GM06990 (cell line): ENCODE data around the gene RPTOR.

ENCODE experiments used
- DNase-seq: peaks from one replicate; pipeline ENCODE4 v3.0.0-alpha.2; 2011; ENCODE audit not compliant: insufficient read length; ENCODE audit errors: extremely low read depth
- H3K27me3 ChIP-seq: replicated peaks from 2 replicates; pipeline ENCODE4 v1.6.0; 2011; ENCODE audit warnings: low read length; ENCODE audit not compliant: control insufficient read depth, insufficient read depth
- H3K36me3 ChIP-seq: 2 replicates; pipeline ENCODE4 v1.5.1; 2011; ENCODE audit warnings: low read length; ENCODE audit not compliant: control insufficient read depth, insufficient read depth
- H3K4me3 ChIP-seq: replicated peaks from 2 replicates; pipeline ENCODE4 v1.5.1; 2011; ENCODE audit warnings: low read depth, mild to moderate bottlenecking, control low read depth, low read length
- TF ChIP-seq, protein P1 (sequence below): IDR thresholded peaks from 2 replicates; pipeline ENCODE4 v1.5.1; 2011; ENCODE audit warnings: low read length, control low read depth, mild to moderate bottlenecking, inconsistent platforms; ENCODE audit not compliant: insufficient read depth, poor library complexity, severe bottlenecking

The RPTOR gene

DNA sequence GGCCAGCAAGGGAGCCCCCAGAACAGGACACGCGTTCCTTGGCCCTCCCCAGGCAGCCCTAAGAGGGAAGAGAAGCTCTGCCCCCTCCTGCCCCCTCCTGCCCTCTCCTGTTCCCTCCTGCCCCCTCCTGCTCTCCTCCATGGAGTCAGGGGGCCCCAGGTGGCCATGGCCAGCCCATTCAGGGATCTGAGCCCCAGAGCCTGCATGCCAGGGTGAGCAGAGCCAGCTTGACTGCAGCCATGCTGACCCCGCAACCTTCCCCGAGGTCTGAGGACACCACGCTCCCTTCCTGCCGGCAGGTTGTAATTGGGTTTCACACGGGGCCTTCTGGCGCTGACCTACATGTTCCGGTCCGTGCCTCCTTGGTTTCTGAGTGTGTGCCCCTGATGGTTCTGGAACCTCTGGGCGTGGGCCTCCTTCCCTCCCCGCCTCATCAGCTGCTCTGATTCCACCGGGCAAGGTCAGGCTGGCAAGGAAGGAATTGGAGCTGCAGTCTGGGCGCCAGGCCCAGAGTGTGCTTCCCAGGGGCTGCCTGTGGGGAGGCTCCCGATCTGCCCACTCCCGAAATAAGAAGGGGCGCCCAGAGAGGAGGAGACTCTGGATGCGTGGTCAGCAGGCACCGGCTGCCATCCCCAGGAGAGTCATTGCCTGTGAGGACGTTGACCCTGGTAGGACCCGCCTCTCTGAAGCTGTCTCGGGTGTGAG is 44.5 kb upstream of the RPTOR start:
- DNase-seq, result no peak
- peaks cover 2% of the 10 kb centered on the region for H3K27me3 ChIP-seq
- H3K36me3 ChIP-seq, result no peaks in the 10 kb centered on the region
- TF ChIP-seq, protein P1, sequence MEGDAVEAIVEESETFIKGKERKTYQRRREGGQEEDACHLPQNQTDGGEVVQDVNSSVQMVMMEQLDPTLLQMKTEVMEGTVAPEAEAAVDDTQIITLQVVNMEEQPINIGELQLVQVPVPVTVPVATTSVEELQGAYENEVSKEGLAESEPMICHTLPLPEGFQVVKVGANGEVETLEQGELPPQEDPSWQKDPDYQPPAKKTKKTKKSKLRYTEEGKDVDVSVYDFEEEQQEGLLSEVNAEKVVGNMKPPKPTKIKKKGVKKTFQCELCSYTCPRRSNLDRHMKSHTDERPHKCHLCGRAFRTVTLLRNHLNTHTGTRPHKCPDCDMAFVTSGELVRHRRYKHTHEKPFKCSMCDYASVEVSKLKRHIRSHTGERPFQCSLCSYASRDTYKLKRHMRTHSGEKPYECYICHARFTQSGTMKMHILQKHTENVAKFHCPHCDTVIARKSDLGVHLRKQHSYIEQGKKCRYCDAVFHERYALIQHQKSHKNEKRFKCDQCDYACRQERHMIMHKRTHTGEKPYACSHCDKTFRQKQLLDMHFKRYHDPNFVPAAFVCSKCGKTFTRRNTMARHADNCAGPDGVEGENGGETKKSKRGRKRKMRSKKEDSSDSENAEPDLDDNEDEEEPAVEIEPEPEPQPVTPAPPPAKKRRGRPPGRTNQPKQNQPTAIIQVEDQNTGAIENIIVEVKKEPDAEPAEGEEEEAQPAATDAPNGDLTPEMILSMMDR, result no peak
- H3K4me3 ChIP-seq, result no peak overlapping the region

DNA sequence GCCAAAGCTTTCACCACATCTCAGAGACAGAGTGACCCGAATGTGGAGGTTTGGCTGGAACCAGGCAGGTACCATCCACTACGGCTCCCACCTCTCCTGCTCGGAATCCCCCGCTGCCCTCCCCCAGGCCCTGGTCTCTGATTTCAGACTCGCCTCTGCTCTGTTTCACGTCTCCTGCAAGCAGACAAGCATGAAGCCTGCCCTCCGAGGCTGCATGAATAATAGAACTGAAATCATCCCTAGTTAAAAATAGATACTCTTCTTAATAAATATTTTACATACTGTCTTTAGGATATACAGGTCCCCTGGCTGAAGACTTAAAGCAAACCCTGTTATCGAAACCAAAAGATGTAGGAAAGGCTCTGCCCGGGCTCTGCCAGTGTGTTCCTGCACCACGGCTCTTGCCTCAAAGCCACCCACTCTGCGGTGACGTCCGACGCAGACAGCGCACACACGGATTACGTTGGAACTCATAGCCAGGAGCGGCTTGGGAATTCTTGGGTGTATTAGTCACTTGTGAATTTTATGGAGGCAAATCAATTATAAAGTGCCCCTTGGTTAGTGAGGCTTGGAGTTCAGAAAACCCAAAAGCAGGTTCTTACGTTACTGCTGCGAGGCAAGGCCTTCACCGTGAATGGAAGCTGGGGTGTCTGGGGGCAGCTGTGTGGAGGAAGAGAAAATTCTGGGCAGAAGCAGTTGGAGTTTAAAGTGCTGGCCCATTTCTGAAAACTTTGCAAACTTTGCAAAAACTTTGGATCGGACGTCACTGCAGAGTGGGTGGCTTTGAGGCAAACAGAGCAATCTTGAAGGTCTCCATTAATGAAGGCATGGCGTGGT is 42.7 kb upstream of the RPTOR start:
- no peaks in the 10 kb centered on the region; the same call in none of the 2 replicates for H3K27me3 ChIP-seq
- TF ChIP-seq, protein P1, result no peak
- H3K4me3 ChIP-seq, result no peak overlapping the region
- no peaks in the 10 kb centered on the region for H3K36me3 ChIP-seq
- no peak for DNase-seq

DNA sequence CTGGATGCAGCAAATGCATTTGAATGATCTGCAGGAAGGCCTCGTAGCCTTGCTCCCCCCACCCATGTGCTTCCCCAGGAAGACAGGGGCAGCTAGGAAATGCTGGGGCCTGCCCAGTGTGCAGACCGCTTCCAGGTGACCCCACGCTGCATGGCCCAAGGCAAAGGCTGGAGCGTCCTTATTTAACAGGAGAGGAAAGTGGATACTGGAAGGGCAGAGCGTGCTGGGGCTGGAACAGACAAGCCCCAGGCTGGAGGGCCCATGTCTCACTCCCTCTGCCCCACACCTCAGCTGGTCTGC is 42.1 kb upstream of the RPTOR start:
- TF ChIP-seq, protein P1, result no peak
- DNase-seq, result no peak
- Histone ChIP-seq H3K27me3 (no peaks in the 10 kb centered on the region; the same call in none of the 2 replicates), H3K36me3 (no peaks in the 10 kb centered on the region), H3K4me3 (no peak overlapping the region)

DNA sequence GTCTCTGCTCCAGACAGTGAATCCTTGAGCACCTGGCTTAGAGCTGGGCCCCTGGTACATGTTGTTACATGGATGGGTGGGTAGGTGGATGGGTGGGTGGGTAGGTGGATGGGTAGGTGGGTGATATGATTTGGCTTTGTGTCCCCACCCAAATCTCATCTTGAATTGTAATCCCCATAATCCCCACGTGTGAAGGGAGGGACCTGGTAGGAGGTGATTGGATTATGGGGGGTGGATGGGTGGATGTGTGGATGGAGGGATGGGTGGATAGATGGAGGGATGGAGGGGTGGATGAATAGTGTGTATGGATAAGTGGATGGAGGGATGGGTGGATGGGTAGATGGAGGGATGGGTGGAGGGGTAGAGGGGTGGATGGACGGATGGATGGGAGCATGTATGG is 41.6 kb upstream of the RPTOR start:
- no peak overlapping the region for H3K4me3 ChIP-seq
- TF ChIP-seq, protein P1, result no peak
- DNase-seq, result no peak
- H3K27me3 ChIP-seq, result no peaks in the 10 kb centered on the region; the same call in none of the 2 replicates
- no peaks in the 10 kb centered on the region for H3K36me3 ChIP-seq

DNA sequence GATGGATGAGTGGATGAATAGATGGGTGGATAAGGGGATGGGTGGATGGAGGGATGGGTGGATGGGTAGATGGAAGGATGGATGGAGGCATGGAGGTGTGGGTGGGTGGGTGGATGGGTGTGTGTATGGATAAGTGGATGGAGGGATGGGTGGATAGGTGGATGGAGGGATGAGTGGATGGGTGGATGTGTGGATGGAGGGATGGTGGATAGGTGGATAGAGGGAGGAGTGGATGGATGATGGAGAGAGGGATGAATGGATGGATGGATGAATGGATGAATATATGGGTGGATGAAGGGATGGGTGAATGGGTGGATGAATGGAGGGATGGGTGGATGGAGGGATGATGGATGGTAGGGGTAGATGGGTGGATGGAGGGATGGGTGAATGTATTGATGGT is 40.7 kb upstream of the RPTOR start:
- H3K4me3 ChIP-seq, result no peak overlapping the region
- TF ChIP-seq, protein P1, result no peak
- H3K36me3 ChIP-seq, result no peaks in the 10 kb centered on the region
- no peak for DNase-seq
- H3K27me3 ChIP-seq, result no peaks in the 10 kb centered on the region; the same call in none of the 2 replicates
